PC-3 (cell line): Measurements from ENCODE around the gene LYRM9.

Source experiments
- CTCF ChIP-seq: fragments of 300-600 bp; sonication (generic); conservative IDR thresholded peaks from 2 replicates; pipeline ENCODE4 v1.5.1; 2017; ENCODE audit warnings: antibody characterized with exemption, low read depth, mild to moderate bottlenecking, low read length
- EZH2 ChIP-seq: fragments of 300-600 bp; sonication (generic); IDR thresholded peaks from one replicate; pipeline ENCODE4 v1.6.1; 2017; ENCODE audit warnings: antibody characterized with exemption, mild to moderate bottlenecking, low read length; ENCODE audit not compliant: unreplicated experiment

GRCh38 chr17:27939474-27940465, 46.6 kb upstream of the LYRM9 start:
- TF ChIP-seq CTCF: no peak
- TF ChIP-seq EZH2: no peak
